Mucosa of rectum (tissue), 2 donors: Measurements from ENCODE around the gene SOHLH1.

Source experiments
- H3K27ac ChIP-seq, 2 donors: one replicate each; pipeline ENCODE4 v1.7.0; 2013; ENCODE audit warnings: inconsistent platforms in 2 of 2, low read depth in 2 of 2, low read length in 2 of 2
- H3K27me3 ChIP-seq, 2 donors: one replicate each; pipeline ENCODE4 v1.7.0; 2013; ENCODE audit warnings: low read length in 2 of 2; ENCODE audit not compliant: control insufficient read depth in 2 of 2, insufficient read depth in 2 of 2
- H3K36me3 ChIP-seq, 2 donors: one replicate each; pipeline ENCODE4 v1.7.0; 2013; ENCODE audit warnings: low read length in 2 of 2; ENCODE audit not compliant: control insufficient read depth in 2 of 2, insufficient read depth in 2 of 2
- H3K4me1 ChIP-seq, 2 donors: one replicate each; pipeline ENCODE4 v1.7.0; 2013; ENCODE audit warnings: low read length in 2 of 2, mild to moderate bottlenecking in 1 of 2; ENCODE audit not compliant: control insufficient read depth in 2 of 2, insufficient read depth in 2 of 2
- H3K4me3 ChIP-seq, 2 donors: one replicate each; pipeline ENCODE4 v1.7.0; 2013; ENCODE audit warnings: low read length in 2 of 2
- H3K9ac ChIP-seq, 2 donors: one replicate each; pipeline ENCODE4 v1.7.0; 2013; ENCODE audit warnings: low read length in 2 of 2, low read depth in 1 of 2, mild to moderate bottlenecking in 1 of 2
- H3K9me3 ChIP-seq, 2 donors: one replicate each; pipeline ENCODE4 v1.7.0; 2013; ENCODE audit warnings: low read length in 2 of 2; ENCODE audit not compliant: control insufficient read depth in 2 of 2
- donor health status: healthy.
- donor health status: Normal muscosa, but diverticular disease.

The SOHLH1 gene

DNA sequence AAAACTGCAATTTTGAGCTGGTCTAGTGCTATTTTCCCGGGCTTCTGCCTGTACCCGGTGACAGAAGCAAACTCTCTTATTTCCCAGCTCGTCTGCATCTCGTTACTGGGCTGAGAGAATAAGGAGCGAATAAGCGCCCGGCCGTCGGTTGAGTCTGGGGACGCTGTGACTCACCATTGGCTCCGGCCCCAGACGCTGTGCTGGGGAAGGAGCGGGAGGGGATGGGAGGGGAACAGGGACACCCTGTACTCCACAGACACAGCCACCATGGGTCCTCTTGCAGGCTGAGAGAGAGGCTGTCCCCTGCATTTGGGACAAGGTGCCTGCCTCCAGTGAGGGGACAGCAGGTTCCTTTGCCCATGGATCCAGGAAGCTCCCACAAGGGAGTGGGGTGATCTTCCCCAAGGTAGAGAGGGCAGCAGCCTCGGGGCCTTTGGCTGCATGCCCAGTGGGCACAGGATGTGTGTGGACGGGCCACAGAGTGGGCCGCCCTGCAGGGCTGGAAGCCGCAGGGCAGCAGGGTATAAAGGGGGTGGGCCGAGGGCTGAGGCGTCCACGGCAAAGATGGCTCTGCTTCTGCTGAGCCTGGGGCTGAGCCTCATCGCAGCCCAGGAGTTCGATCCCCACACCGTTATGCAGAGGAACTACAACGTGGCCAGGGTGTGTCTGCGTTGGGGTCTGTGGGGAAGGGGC is 36.4 kb downstream of the SOHLH1 start, which contains the start of gene LCN9:
Gene LCN9 (plus strand): TSS at position 552 of the 693 bp plus-strand sequence. CDS start 13 bp downstream, at position 565.
- Histone ChIP-seq H3K27ac (no peak within 1 kb of the TSS), H3K27me3 (no peaks in the 10 kb centered on the region), H3K9me3 (no peaks in the 10 kb centered on the region), H3K36me3 (no peaks in the 10 kb centered on the region), H3K4me3 (no peak within 1 kb of the TSS), H3K9ac (no peak within 1 kb of the TSS), H3K4me1 (no peaks in the 10 kb centered on the region)

DNA sequence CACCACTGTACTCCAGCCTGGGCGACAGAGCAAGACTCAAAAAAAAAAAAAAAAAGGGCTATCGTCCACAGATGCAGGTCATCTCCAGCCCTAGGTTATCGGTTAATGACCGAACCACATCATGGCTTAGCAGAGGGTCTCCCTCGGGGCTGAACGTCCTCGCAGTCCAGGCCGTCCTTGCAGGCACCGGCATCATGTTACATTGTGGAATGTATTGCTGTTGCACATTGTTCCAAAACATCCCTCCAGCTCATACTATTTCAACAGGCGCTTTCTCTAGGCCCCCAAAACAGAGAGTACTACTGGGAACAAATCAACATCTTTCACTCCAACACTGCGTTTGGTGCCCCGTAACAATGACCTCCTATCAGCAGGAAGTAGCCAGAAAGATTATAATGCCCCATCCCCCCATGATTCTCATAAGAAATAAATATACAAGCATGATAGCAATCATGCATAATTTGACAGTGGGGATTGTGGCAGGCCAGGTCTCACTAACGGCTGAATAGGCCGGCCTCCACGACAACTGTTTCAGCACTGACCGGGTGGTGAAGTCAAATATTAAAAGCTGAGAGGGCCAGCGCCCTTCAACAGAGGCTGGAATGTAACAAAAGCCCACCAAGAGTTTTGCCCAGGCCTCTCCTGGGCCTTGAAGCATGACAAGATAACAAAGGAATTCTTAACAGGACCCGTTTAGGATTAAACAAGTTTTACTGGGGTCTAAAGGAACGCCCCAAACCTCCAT is 37.3 kb downstream of the SOHLH1 start:
- no peak overlapping the region for H3K4me3 ChIP-seq
- no peaks in the 10 kb centered on the region for H3K9me3 ChIP-seq
- no peaks in the 10 kb centered on the region for H3K36me3 ChIP-seq
- H3K4me1 ChIP-seq, result no peaks in the 10 kb centered on the region
- no peak overlapping the region for H3K27ac ChIP-seq
- no peaks in the 10 kb centered on the region for H3K27me3 ChIP-seq
- no peak overlapping the region for H3K9ac ChIP-seq

DNA sequence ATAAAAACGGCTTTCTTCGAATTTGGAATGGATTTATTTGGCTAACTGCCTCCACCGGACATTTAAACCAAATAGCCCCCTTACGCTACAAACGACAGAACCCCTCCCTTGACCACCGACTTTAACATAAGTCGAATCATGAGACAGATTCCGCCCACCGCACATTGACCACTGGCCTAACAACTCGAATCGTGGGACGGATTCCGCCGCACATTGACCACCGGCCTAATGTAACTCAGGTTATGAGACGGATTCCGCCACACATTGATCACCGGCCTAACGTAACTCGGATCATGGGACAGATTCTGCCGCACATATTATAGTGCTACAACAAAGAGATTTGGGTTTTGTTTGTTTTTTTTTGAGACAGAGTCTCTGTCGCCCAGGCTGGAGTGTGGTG is 38.9 kb downstream of the SOHLH1 start:
- no peaks in the 10 kb centered on the region for H3K36me3 ChIP-seq
- no peaks in the 10 kb centered on the region for H3K27me3 ChIP-seq
- no peak overlapping the region for H3K9ac ChIP-seq
- H3K4me3 ChIP-seq, result no peak overlapping the region
- no peaks in the 10 kb centered on the region for H3K9me3 ChIP-seq
- no peak overlapping the region for H3K27ac ChIP-seq
- H3K4me1 ChIP-seq, result no peaks in the 10 kb centered on the region

DNA sequence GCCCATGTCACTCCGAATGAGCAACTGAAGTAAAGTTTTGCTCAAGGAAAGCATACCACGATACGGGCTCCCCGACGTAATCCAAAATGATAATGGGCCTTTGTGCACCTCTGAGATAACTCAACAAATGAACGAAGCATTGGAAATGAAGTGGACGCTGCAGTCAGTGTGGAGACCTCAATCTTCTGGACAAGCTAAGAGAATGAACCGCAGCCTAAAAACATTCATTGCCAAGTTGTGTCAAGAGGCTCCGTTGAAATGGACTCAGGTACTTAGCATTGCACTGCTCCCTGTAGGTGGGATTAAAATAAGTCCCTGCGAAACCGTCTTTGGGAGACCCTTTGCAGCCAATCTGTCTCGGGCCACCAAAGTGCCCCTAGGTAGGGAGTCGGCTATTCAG is 40.0 kb downstream of the SOHLH1 start:
- no peak overlapping the region for H3K9ac ChIP-seq

DNA sequence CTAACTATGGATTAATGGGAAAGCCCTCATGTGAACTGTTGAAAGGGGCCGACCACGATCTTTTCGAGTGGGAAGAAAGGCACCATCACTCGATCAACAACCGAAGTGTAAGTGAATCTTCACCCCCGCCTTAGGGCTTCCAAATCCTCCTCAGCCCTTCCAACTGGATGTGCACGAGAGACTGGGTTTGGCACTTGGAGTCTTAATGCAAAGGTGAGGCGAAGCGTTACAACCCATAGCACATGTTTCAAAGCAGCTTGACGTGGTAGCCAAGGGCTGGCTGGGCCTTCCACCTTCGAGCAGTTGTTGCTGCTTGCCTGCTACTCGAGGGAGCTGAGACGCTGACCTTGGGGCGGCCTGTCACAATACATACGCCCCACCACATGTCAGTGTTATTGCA is 41.9 kb downstream of the SOHLH1 start:
- Histone ChIP-seq H3K4me1 (no peaks in the 10 kb centered on the region), H3K27ac (no peak overlapping the region), H3K27me3 (no peaks in the 10 kb centered on the region), H3K4me3 (no peak overlapping the region), H3K36me3 (no peaks in the 10 kb centered on the region), H3K9me3 (no peaks in the 10 kb centered on the region), H3K9ac (no peak overlapping the region)

More for the DNA sequence above, 40.0 kb downstream of the SOHLH1 start:
- Histone ChIP-seq H3K27me3 (no peaks in the 10 kb centered on the region), H3K9me3 (no peaks in the 10 kb centered on the region), H3K36me3 (no peaks in the 10 kb centered on the region), H3K4me1 (no peaks in the 10 kb centered on the region), H3K4me3 (no peak overlapping the region), H3K27ac (no peak overlapping the region)

DNA sequence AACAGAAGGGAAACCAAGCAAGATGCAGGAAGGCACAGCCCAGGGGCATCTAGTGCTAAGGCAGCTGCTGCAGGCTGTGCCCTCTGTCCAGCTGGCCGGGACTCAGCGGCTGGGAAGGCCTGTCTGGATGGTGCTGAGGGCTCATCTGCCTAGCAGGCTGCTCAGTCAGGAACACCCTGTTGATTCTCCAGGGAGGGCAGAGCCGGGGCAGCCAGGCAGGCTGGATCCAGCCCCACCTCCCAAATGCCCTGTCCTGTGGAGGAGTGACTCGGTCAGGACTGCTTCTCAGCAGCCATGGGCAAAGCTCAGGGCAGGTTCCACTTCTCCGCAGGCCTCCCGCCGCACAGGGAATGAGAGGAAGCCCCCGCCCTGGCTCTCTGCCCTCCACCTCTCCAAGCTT is 44.0 kb downstream of the SOHLH1 start:
- Histone ChIP-seq H3K9me3 (peaks cover 2 to 3% of the 10 kb centered on the region in 2 donors), H3K27ac (no peak overlapping the region), H3K36me3 (no peaks in the 10 kb centered on the region), H3K9ac (no peak overlapping the region), H3K4me1 (no peaks in the 10 kb centered on the region), H3K4me3 (no peak overlapping the region), H3K27me3 (no peaks in the 10 kb centered on the region)

DNA sequence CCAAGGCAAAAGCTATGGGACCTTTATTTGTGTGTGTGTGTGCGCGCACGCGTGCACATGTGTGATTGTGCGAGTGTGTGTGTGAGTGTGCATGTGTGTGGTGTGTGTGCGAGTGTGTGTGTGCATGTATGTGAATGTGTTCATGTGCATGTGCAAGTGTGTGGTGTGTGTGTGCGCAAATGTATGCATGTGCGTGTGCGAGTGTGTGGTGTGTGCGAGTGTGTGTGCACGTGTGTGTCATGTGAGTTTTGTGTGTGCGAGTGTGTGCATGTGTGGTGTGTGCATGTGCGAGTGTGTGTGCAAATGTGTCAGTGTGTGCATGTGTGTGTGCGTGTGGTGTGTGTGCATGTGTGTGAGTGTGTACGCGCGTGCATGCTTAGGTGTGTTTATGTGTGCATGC is 48.9 kb downstream of the SOHLH1 start:
- H3K27me3 ChIP-seq, result no peaks in the 10 kb centered on the region
- no peak overlapping the region for H3K27ac ChIP-seq
- H3K9ac ChIP-seq, result no peak overlapping the region
- peaks cover 9 to 15% of the 10 kb centered on the region in 2 donors for H3K9me3 ChIP-seq
- H3K36me3 ChIP-seq, result no peaks in the 10 kb centered on the region
- H3K4me1 ChIP-seq, result no peaks in the 10 kb centered on the region
- H3K4me3 ChIP-seq, result no peak overlapping the region

DNA sequence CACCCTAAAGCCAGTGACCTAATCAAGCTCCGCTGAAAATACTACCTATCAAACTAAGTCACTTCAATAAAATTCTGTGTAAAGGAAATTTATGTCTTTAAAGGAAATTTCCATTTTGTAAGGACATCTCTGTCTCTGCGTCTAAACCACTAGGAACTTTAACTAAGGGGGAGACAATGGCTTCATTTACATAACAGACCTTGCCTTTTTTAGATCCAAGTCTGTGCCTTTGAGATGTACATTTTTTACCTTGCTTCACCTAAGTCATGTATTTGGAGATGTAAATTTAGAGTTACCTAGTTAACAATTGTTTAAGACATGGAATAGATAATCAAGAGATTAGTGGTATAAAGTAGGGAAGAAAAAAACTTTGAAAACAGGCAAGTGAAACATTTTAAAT is 49.8 kb downstream of the SOHLH1 start:
- H3K4me1 ChIP-seq, result no peaks in the 10 kb centered on the region
- peaks cover 16 to 24% of the 10 kb centered on the region in 2 donors for H3K9me3 ChIP-seq
- H3K36me3 ChIP-seq, result no peaks in the 10 kb centered on the region
- H3K27me3 ChIP-seq, result no peaks in the 10 kb centered on the region
- H3K27ac ChIP-seq, result no peak overlapping the region
- H3K4me3 ChIP-seq, result no peak overlapping the region
- H3K9ac ChIP-seq, result no peak overlapping the region

DNA sequence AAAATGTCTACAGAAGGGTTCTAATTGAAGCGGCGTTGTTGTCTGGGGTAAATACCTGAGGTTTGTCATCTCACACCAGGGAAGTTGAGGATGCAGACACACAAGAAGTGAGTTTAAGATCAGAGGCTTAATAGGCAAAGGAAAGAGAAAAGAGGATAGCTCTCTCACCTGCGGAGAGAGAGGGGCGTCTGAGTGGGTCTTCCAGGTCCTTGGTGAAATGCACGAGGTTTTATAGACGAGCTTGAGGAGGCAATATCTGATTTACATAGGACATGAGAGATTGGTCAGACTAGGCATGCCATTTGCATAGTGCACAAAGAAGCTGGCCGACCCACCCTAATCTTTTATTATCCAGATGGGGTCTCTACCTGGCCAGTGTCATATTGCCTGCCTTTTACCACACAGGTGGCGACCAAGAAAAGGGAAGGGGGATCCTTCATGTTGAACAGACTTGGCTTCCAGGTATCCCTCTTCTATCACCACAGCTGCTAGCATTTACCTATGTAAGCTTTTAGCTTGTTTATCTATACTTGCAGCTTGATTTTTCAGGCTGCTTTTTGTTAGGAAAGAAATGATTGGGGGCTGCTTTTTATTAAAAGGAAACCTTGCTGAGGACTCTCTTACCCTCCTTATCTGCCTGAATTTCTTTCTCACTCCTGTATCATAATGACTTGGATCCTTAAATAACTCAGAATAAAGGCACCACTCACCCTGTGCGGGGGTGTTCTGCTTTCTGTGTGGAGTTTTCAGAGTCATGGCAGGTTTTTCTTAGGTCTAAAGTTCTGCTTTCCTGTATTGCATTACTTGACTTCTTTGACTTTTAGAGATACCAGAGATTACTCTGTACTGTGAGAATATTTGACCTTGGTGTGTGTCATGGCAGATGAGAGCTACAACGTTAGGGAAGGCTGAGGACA is 50.5 kb downstream of the SOHLH1 start:
- Histone ChIP-seq H3K9me3 (peaks cover 16 to 24% of the 10 kb centered on the region in 2 donors), H3K27ac (no peak overlapping the region), H3K9ac (no peak overlapping the region), H3K27me3 (no peaks in the 10 kb centered on the region), H3K36me3 (no peaks in the 10 kb centered on the region), H3K4me3 (no peak overlapping the region), H3K4me1 (no peaks in the 10 kb centered on the region)

DNA sequence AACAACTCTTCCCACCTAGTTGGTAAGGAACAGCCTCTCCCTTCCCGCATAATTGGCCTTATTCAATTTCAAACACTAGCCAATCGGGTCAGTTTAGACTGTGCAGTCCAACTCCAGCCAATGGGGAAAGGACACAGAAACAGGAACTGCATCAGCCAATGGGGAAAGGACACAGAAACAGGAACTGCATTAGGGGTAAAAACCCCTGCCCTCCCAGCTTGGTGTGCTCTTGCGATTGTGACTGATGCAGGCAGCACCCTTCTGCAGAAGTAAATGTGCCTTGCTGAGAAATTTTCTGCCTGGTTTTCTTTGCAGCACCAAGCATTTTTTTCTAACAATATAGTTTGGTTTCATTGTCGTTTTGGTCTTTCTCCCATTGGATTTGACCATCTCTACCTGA is 51.4 kb downstream of the SOHLH1 start:
- Histone ChIP-seq H3K27ac (no peak overlapping the region), H3K9ac (no peak overlapping the region), H3K9me3 (peaks cover 16 to 24% of the 10 kb centered on the region in 2 donors), H3K4me1 (no peaks in the 10 kb centered on the region), H3K36me3 (no peaks in the 10 kb centered on the region), H3K4me3 (no peak overlapping the region), H3K27me3 (no peaks in the 10 kb centered on the region)
